Liver (tissue), 9 donors: ENCODE data around the gene BMP7. TPM values are rescaled to one million over a fixed set of nuclear protein-coding genes. Genes with fewer than 3 reads are reported as not detected.

Experiments used
- DNase-seq: peaks from one replicate; pipeline ENCODE4 v3.0.0-alpha.2; 2017; ENCODE audit warnings: low spot score
- H3K27ac ChIP-seq, 2 donors: one replicate each; pipeline ENCODE4 v1.7.0; 2013; ENCODE audit warnings: inconsistent platforms in 2 of 2, low read length in 2 of 2, control low read depth in 1 of 2, low read depth in 1 of 2, mild to moderate bottlenecking in 1 of 2
- H3K27me3 ChIP-seq, 4 donors: one replicate each; pipeline versions ENCODE4 v1.6.1 to v1.7.0; 2013; ENCODE audit warnings: low read length in 3 of 4, inconsistent platforms in 1 of 4, mild to moderate bottlenecking in 1 of 4, moderate library complexity in 1 of 4; ENCODE audit not compliant: control insufficient read depth in 4 of 4, insufficient read depth in 4 of 4
- H3K36me3 ChIP-seq, 4 donors: one replicate each; pipeline versions ENCODE4 v1.6.1 to v1.7.0; 2013; ENCODE audit warnings: low read length in 3 of 4, mild to moderate bottlenecking in 3 of 4, low read depth in 1 of 4, moderate library complexity in 1 of 4; ENCODE audit not compliant: control insufficient read depth in 4 of 4, insufficient read depth in 3 of 4
- H3K4me1 ChIP-seq, 4 donors: one replicate each; pipeline versions ENCODE4 v1.6.1 to v1.7.0; 2013; ENCODE audit warnings: low read length in 3 of 4, mild to moderate bottlenecking in 3 of 4, moderate library complexity in 1 of 4; ENCODE audit not compliant: control insufficient read depth in 4 of 4, insufficient read depth in 4 of 4
- H3K4me3 ChIP-seq, 3 donors: one replicate each; pipeline versions ENCODE4 v1.6.1 to v1.7.0; 2013; ENCODE audit warnings: low read length in 3 of 3, control low read depth in 1 of 3, low read depth in 1 of 3, mild to moderate bottlenecking in 1 of 3
- H3K9ac ChIP-seq, 2 donors: one replicate each; pipeline ENCODE4 v1.7.0; 2013; ENCODE audit warnings: low read length in 2 of 2, mild to moderate bottlenecking in 2 of 2, moderate library complexity in 2 of 2, control low read depth in 1 of 2, low read depth in 1 of 2
- H3K9me3 ChIP-seq, 4 donors: one replicate each; pipeline versions ENCODE4 v1.6.1 to v1.7.0; 2013; ENCODE audit warnings: low read length in 3 of 4; ENCODE audit not compliant: control insufficient read depth in 4 of 4
- EGR1 ChIP-seq, 2 donors: IDR thresholded peaks; 2 replicates each; pipeline ENCODE4 v1.6.1; 2016 to 2018; ENCODE audit warnings: antibody characterized with exemption in 2 of 2, low read depth in 2 of 2
- FOXA1 ChIP-seq: IDR thresholded peaks from 2 replicates; pipeline ENCODE4 v1.6.1; 2016; ENCODE audit warnings: antibody characterized with exemption
- FOXA2 ChIP-seq: IDR thresholded peaks from 2 replicates; pipeline ENCODE4 v1.6.1; 2016; ENCODE audit warnings: antibody characterized with exemption
- GABPA ChIP-seq, 2 donors: IDR thresholded peaks in 1 of 2; conservative IDR thresholded peaks in 1 of 2; 2 replicates each; pipeline ENCODE4 v1.6.1; 2016; ENCODE audit warnings: antibody characterized with exemption in 2 of 2, mild to moderate bottlenecking in 1 of 2, moderate library complexity in 1 of 2
- HNF4A ChIP-seq, 2 donors: conservative IDR thresholded peaks; 2 replicates each; pipeline ENCODE4 v1.6.1; 2016; ENCODE audit warnings: antibody characterized with exemption in 2 of 2, mild to moderate bottlenecking in 2 of 2
- HNF4G ChIP-seq: IDR thresholded peaks from 2 replicates; pipeline ENCODE4 v1.6.1; 2016; ENCODE audit warnings: antibody characterized with exemption
- JUND ChIP-seq, 2 donors: IDR thresholded peaks; 2 replicates each; pipeline ENCODE4 v1.6.1; 2016; ENCODE audit warnings: antibody characterized with exemption in 2 of 2
- MAX ChIP-seq: IDR thresholded peaks from 2 replicates; pipeline ENCODE4 v1.6.1; 2016; ENCODE audit warnings: antibody characterized with exemption
- NR2F2 ChIP-seq: IDR thresholded peaks from 2 replicates; pipeline ENCODE4 v1.6.1; 2016; ENCODE audit warnings: antibody characterized with exemption
- RAD21 ChIP-seq, 2 donors: IDR thresholded peaks; 2 replicates each; pipeline ENCODE4 v1.6.1; 2016; ENCODE audit warnings: antibody characterized with exemption in 2 of 2, mild to moderate bottlenecking in 2 of 2
- REST ChIP-seq: IDR thresholded peaks from 2 replicates; pipeline ENCODE4 v1.6.1; 2016; ENCODE audit warnings: antibody characterized with exemption, mild to moderate bottlenecking
- RXRA ChIP-seq, 2 donors: IDR thresholded peaks; 2 replicates each; pipeline ENCODE4 v1.6.1; 2017 to 2018; ENCODE audit warnings: antibody characterized with exemption in 2 of 2, mild to moderate bottlenecking in 1 of 2
- SP1 ChIP-seq: IDR thresholded peaks from 2 replicates; pipeline ENCODE4 v1.6.1; 2018; ENCODE audit warnings: antibody characterized with exemption, mild to moderate bottlenecking
- TAF1 ChIP-seq: conservative IDR thresholded peaks from 2 replicates; pipeline ENCODE4 v1.6.1; 2016; ENCODE audit warnings: antibody characterized with exemption, mild to moderate bottlenecking
- YY1 ChIP-seq: IDR thresholded peaks from 2 replicates; pipeline ENCODE4 v1.6.1; 2016; ENCODE audit warnings: antibody characterized with exemption, mild to moderate bottlenecking
- WGBS: extraction: QIAGEN DNeasy Blood & Tissue Kit; methylation state at CpG from one replicate; pipeline ENCODE4 v1.1.7; 2013; 5-methylcytosine and 5-hydroxymethylcytosine counted together
- polyA plus RNA-seq, 2 donors: library from polyadenylated mRNA; stranded (reverse) in 1 of 2; unstranded in 1 of 2; fragments of 200-250 nt in 1 of 2; fragments of >200 nt in 1 of 2; fragmentation: Nextera tagmentation in 1 of 2; extraction: Ambion mirVana in 1 of 2; gene quantifications; one replicate each; pipeline versions ENCODE4 v1.2.1 to v1.2.3, GENCODE V29; 2013 to 2015
- total RNA-seq, 2 donors: library from RNA; depleted of rRNA; stranded (reverse); fragments of >200 nt; gene quantifications; one replicate each; pipeline ENCODE4 v1.2.3, GENCODE V29; 2014
- TF ChIP-seq, protein P1 (sequence below): fragments of 150-350 bp; IDR thresholded peaks from 2 replicates; pipeline ENCODE4 v1.5.1; 2017; ENCODE audit warnings: improper control_type of control experiment, low read depth, low read length; ENCODE audit not compliant: missing input control
- TF ChIP-seq, protein P2 (sequence below): IDR thresholded peaks from 2 replicates; pipeline ENCODE4 v1.6.1; 2016; ENCODE audit warnings: antibody characterized with exemption
- TF ChIP-seq, protein P3 (sequence below): IDR thresholded peaks from 2 replicates; pipeline ENCODE4 v1.6.1; 2016; ENCODE audit warnings: antibody characterized with exemption
- donor health status: healthy.
- donor health status: healthy.
- donor health status: healthy.
- donor health status: healthy.
- donor health status: healthy.

Gene BMP7
- total and polyA plus RNA-seq, 4 donors: not detected

- no peak for DNase-seq
- WGBS: 70% methylated on average over 10 of the region's 10 CpGs
- TF ChIP-seq JUND (IDR thresholded peaks at IDR 0.05): no peak
- TF ChIP-seq FOXA1: no peak
- TF ChIP-seq EGR1 (IDR thresholded peaks at IDR 0.05; ENCODE audit: low read depth in 2 of 2): no peak
- TF ChIP-seq RXRA (IDR thresholded peaks at IDR 0.05): no peak
- no peak for TF ChIP-seq RAD21 (IDR thresholded peaks at IDR 0.05)
- no peak for TF ChIP-seq YY1
- TF ChIP-seq TAF1: no peak
- no peak for TF ChIP-seq NR2F2
- no peak for TF ChIP-seq REST
- TF ChIP-seq, protein P1, sequence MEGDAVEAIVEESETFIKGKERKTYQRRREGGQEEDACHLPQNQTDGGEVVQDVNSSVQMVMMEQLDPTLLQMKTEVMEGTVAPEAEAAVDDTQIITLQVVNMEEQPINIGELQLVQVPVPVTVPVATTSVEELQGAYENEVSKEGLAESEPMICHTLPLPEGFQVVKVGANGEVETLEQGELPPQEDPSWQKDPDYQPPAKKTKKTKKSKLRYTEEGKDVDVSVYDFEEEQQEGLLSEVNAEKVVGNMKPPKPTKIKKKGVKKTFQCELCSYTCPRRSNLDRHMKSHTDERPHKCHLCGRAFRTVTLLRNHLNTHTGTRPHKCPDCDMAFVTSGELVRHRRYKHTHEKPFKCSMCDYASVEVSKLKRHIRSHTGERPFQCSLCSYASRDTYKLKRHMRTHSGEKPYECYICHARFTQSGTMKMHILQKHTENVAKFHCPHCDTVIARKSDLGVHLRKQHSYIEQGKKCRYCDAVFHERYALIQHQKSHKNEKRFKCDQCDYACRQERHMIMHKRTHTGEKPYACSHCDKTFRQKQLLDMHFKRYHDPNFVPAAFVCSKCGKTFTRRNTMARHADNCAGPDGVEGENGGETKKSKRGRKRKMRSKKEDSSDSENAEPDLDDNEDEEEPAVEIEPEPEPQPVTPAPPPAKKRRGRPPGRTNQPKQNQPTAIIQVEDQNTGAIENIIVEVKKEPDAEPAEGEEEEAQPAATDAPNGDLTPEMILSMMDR: no peak
- no peak for TF ChIP-seq SP1
- TF ChIP-seq FOXA2: no peak
- TF ChIP-seq, protein P2, sequence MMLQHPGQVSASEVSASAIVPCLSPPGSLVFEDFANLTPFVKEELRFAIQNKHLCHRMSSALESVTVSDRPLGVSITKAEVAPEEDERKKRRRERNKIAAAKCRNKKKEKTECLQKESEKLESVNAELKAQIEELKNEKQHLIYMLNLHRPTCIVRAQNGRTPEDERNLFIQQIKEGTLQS: no peak
- no peak for TF ChIP-seq HNF4G
- TF ChIP-seq, protein P3, sequence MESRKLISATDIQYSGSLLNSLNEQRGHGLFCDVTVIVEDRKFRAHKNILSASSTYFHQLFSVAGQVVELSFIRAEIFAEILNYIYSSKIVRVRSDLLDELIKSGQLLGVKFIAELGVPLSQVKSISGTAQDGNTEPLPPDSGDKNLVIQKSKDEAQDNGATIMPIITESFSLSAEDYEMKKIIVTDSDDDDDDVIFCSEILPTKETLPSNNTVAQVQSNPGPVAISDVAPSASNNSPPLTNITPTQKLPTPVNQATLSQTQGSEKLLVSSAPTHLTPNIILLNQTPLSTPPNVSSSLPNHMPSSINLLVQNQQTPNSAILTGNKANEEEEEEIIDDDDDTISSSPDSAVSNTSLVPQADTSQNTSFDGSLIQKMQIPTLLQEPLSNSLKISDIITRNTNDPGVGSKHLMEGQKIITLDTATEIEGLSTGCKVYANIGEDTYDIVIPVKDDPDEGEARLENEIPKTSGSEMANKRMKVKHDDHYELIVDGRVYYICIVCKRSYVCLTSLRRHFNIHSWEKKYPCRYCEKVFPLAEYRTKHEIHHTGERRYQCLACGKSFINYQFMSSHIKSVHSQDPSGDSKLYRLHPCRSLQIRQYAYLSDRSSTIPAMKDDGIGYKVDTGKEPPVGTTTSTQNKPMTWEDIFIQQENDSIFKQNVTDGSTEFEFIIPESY: no peak
- no peak for TF ChIP-seq HNF4A (conservative IDR thresholded peaks at IDR 0.05)
- TF ChIP-seq GABPA (IDR thresholded peaks at IDR 0.05 in 1 of 2, conservative IDR thresholded peaks at IDR 0.05 in 1 of 2): no peak
- no peak for TF ChIP-seq MAX
- Histone ChIP-seq H3K27me3 (peaks cover 0 to 32% (median 3%) of the 10 kb centered on the region in 4 donors), H3K27ac (no peak overlapping the region), H3K9me3 (no peaks in the 10 kb centered on the region), H3K4me3 (no peak overlapping the region), H3K4me1 (peaks cover 0 to 9% (median under 1%) of the 10 kb centered on the region in 4 donors), H3K36me3 (no peaks in the 10 kb centered on the region), H3K9ac (no peak overlapping the region)
These were observed 4.0 kb upstream of the BMP7 start for GRCh38 chr20:57270204-57270984.
